ENCODE measurements around the gene SYT10.
"Not testable (repeated sequence)": the region's sequence is repeated elsewhere in the genome, so short reads cannot be mapped to it uniquely, and the experiment has no call there.

SYT10 gene, protein sequence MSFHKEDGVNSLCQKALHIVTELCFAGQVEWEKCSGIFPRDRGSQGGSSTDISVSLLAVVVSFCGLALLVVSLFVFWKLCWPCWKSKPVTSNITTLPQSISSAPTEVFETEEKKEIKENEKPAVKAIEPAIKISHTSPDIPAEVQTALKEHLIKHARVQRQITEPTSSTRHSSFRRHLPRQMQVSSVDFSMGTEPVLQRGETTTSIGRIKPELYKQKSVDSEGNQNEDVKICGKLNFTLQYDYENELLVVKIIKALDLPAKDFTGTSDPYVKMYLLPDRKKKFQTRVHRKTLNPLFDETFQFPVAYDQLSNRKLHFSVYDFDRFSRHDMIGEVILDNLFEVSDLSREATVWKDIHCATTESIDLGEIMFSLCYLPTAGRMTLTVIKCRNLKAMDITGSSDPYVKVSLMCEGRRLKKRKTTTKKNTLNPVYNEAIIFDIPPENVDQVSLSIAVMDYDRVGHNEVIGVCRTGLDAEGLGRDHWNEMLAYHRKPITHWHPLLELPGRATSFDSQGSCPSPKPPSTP

DNA sequence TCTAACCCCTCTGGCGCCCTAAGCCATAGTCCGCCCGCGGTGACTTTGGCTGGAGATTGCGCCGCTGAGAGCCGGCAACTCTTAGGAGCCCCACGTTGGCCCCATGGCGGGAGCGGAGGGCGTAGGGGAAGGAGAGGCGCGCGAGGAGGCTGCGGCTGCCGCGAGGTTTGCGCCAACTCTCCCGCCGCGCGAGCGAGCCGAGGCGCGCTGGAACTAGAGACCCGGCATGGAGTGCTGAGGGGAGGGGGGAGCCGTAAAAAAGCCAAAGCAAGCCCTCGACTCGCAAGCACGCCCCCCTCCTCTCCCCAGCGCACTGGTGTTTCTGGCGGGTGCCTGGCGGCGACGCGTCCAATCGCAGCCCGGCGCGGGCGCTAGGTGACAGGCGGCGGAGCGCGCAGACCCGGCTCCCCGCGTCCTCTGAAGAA, at the start of gene SYT10:
Gene SYT10, minus strand, starts transcription at position 233 of the 425 bp plus-strand sequence. CDS start 297 bp downstream, outside the sequence.
- DNase-seq (ENCODE audit: low read depth): no peak

DNA sequence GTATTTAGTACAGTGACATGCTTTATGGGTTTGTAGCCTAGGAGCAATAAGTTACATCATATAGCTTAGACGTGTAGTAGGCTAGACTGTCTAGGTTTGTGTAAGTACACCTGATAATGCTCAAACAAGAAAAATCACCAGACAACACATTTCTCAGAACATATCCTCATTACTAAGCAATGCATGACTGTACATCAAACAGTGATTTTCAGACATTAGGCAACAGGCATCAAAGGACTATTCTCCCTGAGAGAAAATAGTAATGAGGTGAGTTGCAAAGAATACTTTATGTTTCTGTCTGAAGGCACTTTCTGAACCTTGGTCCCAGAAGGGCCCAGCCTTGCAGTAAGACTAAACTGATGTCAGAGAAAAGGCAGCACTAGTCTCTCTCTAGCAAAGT, 48.4 kb upstream of the SYT10 start:
- no peak for DNase-seq (ENCODE audit: low read depth)

DNA sequence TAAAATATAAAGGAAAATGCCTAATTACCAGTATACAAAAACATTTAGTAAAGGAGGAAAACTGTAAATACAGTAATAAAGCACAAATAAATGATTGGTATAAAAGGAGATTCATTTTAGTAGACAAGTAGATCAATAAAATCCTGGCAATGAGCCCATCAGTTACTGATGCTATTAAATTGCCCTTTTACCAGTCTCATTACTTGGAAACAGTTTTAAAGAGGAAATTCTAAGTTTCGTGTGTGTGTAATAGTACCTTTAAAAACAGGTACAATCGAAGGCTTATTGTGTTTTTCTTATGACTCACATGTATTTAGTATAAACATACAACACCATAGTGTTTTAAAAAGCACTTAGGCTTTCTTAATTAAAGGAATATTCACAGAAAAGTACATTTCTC, 46.4 kb upstream of the SYT10 start:
- no peak for DNase-seq (ENCODE audit: low read depth)

DNA sequence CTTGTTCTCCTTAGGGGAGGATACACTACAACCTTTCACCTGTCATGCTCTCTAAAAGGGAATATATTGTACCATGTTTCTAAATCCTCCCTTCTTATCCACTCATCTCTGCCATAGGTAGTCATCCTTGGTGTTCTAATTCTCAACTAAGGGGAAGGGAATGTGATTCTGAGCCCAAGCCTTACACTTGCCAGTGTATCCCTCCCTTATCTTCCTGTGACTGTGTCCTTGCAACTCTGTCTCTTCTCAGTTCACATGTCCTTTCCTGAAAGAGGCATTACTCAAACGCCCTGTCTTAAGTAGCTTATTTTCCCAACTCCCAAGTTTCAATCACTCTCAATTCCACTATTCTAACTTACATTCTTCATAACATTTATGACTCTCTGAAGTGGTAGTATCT, 44.5 kb upstream of the SYT10 start:
- DNase-seq (ENCODE audit: low read depth): no peak

DNA sequence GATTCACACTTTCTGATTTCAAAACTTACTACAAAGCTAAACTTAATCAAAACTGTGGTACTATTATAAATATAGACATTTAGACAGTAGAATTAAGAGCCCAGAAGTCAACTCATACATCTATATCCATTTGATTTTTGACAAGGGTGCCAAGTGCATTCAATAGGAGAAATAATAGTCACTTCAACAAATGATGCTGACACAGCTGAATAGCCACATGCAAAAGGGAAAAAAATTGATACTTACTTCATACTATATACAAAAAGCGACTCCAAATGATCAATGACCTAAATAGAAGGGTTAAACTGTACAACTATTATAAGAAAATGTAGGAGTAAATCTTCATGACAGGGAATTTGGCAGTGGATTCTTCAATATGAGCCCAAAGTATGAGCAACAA, 40.7 kb upstream of the SYT10 start:
- no peak for DNase-seq (ENCODE audit: low read depth)

DNA sequence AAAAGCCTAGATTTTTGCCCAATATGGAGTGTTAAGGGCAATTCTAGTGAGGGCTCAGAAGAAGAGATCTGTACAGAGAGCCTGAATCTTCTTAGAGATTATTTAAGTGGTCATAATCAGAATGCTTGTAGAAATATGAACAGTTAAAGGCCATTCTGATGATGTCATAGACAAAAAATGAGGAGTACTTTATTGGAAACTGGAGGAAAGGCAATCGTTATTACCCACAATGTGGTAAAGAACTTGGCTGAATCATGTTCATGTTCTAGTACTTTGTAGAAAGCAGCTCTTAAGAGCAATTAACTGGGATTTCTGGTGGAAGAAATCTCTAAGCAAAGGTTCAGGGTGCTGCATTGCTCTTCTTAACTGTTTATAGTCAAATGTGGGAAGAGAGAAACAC, 36.4 kb upstream of the SYT10 start:
- DNase-seq (ENCODE audit: low read depth): peak; percentile 76

DNA sequence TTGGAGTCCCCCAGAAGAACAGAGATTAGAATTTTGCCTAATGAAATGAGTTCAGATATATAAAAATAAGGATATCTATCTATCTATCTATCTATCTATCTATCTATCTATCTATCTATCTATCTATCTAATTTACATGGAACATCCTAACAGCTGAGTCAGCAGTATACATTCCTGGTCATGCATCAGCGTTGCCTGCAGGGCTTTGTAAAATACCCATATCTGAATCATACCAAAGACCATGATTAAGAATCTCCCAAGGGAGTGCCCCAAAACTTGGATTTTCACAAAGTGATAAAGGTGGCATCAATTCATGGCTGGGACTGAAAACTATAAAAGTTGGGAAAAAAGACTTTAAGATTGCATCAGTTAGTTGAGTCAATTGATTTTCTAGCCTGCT, 32.7 kb upstream of the SYT10 start:
- peak; percentile 35 for DNase-seq (ENCODE audit: low read depth)

DNA sequence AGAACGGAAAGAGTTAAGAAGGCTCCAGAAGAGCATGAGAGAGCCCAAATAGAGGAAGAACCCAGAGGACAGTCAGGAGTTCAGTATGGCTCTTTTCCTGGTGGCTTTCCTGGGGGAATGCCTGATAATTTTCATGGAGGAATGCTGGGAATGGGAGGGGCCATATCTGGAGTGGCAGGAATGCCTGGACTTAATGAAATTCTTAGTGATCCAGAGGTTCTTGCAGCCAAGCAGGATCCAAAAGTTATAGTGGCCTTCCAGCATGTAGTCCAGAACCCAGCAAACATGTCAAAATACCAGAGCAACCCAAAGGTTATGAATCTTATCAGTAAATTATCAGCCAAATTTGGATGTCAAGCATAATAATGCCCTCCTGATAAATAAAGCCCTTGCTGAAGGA, 15.5 kb upstream of the SYT10 start:
- no peak for DNase-seq (ENCODE audit: low read depth)

DNA sequence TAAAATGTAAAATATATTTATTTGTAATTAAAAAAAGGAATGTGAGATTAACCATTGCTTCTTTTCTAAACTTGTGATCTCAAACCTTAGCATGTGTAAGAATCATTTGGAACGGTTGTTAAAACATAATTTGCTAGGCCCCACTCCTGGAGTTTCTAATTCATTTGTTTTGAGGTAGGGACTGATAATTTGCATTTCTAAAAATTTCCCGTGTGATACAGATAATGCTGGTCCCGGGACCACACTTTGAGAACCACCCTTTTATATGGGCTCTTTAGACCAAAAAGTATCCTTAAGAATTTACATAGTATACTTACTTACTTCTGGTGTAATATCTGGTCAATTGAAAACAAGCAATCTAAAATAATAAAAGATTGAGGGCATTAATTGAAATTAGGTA, 10.9 kb upstream of the SYT10 start:
- DNase-seq (ENCODE audit: low read depth): no peak

DNA sequence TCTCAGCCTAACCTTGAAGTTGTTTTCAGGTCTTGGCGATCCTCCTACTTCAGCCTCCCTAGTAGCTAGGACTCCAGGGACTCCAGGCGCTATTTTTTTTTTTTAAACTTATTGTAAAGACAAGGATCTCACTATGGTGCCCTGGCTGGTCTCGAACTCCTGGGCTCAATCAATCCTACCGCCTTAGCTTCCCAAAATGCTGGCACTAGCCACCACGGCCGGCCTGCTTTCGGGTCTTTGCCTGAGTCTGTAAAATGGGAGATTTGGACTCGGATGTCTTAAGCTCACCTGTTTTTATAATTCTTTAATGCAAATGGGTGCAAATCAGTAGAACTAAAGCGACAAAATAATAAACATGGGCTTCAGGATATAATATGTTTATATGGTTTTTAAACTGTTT, 858 bp upstream of the SYT10 start:
- no peak for DNase-seq (ENCODE audit: low read depth)

DNA sequence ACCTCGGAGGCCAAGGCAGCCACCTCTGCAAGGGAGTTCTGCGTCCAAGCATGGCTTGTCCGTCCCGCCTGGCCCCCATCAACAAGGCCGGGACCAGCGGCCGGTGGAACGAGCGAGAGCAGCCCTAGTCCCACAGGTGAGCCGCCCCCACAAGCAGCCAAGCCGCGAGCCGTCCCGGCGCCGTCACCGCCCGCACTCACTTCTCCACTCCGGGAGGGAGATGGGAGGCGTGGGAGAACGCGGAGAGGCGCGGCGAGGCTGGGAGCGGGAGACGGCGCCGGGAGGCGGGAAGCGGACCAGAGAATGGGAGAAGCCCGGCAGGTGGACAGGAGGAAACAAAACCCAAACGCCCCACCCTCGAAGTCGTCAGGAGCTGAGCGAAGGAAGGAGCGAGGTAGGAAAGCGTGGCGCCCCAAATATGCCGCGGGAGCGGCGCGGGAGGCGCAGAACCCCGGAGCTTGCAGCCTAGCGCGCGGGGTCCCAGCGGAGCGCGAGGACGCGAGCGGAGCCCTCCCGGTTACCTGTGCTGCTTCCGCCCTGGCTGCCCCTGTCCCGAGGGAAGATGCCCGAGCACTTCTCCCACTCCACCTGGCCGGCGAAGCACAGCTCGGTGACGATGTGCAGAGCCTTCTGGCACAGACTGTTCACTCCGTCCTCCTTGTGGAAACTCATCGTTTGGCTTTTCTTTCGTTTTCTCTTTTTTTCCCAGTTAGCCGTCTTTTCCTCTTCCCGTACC, 600 bp downstream of the SYT10 start:
- no peak for DNase-seq (ENCODE audit: low read depth)

DNA sequence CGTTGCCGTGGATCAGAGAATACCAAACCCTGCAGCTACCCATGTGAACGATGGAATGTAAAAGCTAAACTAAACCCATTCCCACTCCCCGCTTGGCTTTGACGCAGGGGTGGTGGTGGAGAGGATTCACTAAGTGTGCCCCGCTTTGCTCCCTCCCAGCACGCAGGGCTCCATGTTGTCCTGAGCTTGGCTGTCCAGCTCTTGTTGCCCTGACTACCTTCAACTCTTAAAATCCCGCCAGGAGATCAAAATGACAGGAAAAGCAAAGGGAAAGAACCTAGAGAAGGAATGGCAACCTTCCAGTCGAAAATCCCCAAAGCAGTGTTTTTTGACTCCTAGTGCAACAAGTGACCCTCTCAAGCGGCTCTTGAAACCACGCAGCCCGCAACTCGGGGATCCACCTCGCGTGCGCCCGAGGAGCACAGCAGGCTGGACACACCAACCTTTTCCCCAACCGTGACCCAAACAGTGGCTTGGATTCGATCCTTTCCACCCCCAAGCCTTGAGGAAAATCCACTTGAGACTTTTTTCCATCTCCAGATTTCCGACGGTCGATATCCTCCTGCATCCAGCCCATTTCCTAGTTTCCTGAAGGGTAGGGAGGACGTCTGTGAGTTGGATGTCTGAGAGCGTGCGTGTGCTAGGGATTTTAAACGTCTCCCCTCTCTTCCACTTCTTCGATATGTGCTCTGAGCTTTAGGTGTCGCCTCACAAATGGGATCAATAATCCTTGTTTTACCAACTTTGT, 1.4 kb downstream of the SYT10 start:
- no peak for DNase-seq (ENCODE audit: low read depth)

DNA sequence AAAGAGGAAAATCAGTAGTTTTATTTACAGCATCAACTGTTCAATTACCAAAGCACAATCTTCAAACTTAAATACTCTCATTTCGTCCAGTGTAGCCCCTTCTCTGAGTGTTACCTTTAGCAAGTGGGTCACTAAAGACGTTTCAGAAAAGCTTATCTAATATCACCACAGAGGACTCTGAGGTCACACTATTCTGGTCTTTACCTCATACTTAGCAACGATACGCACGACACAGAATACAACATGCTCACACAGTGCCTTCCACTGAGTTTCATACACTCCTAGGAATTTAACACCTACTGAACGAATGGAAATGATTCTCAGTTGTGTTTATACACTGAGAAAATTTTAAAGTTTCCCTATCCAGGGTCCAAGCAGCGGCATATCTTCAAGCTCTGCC, 2.0 kb downstream of the SYT10 start:
- DNase-seq (ENCODE audit: low read depth): no peak

DNA sequence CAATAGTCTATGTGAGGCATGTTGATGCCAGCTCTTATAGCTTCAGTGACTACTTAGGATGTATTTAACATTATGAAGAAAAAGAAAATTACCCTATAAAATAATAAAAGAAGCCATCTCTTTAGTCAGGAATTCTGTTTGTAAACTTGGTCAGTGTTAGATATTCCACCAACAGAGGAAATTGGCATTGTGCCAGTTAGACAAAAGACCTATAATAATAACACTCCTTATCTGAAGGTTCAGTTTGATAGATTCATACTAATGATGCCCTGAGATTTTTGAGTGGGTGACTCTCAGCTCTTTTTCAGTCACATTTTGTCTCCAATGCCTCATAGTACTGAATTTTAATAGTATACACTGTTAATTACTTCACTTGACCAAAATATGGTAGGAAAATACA, 6.6 kb downstream of the SYT10 start:
- no peak for DNase-seq (ENCODE audit: low read depth)

DNA sequence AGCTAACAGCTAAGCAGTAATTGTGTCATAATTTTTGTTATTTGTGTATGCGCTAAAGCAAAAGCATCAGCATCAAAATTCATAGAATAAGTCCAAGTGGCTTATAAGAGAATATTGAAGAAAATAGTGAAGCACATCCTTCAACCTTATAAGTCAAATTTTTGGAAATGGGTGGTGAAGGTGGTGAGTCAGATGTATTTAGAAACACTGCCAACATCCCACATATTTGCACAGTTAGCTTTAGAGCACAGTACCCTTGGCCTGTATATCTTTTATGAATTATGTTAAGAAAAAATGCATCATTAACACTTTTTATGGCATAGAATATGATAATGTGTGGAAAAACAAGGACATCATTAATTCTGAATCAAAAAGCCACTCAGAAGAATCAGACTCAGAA, 8.0 kb downstream of the SYT10 start:
- DNase-seq (ENCODE audit: low read depth): peak; percentile 59

DNA sequence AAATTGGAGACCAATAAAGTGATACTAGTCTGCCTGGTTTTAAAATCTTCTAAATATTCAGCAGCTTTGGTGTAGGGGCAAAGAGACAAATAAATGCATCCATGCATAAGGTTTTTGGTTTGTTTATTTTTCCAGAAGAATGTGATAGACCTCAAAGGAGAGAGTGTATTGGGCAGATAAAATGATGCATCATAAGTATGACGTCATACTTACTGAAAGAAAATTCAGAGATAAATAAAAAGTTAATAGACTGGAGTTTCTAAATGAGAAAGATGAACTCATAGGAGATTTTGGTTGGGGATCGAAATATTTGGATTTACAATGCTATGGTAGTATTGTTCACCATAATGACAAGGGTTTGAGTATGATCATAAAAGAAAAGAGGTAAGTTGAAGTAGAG, 10.2 kb downstream of the SYT10 start:
- DNase-seq (ENCODE audit: low read depth): no peak

DNA sequence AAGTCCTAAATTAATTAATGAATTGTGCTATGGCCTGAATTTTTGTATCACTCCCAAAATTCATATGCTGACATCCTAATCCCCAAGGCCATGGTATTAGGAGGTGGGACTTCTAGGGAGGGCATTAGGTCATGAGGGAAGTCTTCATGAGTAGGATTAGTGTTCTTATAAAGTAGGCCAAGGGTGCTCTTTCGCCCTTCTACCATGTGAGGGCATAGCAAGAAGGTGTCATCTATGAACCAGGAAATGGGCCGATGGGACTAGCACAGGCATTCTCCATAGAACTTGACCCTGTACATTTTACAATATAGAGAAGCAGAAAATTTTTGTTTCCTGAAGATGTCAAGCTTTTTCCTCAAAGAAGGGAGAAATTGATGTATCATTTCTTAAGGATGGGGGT, 12.5 kb downstream of the SYT10 start:
- peak; percentile 53 for DNase-seq (ENCODE audit: low read depth)

DNA sequence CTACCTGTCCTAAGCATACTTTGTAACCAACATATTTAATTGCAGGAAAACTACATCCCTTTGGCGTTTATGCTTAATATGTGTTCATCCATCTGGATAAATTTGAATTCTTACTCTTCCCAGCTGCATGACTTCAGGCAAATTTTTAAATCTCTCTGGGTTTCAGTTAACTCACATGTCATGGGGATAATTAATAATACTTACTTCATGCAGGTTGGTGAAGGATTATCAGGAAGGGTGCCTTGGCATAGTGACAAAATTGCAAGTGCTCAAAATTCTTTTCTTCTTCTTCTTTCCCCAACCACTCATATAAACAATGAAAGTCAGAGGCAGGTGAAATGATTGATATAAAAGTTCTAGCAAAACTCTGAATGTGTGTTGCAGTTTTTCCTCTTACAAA, 15.9 kb downstream of the SYT10 start:
- DNase-seq (ENCODE audit: low read depth): no peak

DNA sequence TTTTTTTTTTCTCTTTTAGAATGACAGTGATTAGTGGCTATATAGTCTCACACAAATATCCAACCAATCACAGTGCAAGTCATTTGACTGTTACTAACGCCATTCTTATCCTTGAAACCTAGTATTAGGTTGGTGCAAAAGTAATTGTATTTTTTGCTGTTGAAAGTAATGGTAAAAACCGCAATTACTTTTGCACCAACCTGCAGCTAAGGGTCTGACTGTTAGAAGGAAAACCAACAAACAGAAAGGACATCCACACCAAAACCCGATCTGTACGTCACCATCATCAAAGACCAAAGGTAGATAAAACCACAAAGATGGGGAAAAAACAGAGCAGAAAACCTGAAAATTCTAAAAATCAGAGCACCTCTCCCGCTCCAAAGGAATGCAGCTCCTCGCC, 27.2 kb downstream of the SYT10 start:
- not testable (repeated sequence) for DNase-seq (ENCODE audit: low read depth)

DNA sequence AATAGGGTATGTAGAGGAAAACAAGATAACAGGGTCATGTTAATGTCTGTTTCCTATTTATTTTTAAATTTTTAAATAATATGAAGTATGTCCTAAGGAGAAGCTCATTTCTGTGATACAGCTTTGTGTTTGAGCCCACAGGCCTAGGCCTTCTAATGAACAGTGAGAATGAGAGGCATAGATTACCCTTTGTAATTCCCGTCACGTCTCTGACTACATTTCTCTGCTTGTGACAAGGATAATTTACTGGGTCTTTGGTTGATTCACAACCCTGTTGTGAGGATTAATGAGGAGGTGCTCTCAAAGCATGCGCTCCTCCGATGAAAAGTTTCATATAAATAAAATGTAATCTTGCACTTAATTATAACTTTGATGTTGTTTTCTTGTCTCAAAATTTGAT, 56.1 kb downstream of the SYT10 start:
- DNase-seq (ENCODE audit: low read depth): no peak

DNA sequence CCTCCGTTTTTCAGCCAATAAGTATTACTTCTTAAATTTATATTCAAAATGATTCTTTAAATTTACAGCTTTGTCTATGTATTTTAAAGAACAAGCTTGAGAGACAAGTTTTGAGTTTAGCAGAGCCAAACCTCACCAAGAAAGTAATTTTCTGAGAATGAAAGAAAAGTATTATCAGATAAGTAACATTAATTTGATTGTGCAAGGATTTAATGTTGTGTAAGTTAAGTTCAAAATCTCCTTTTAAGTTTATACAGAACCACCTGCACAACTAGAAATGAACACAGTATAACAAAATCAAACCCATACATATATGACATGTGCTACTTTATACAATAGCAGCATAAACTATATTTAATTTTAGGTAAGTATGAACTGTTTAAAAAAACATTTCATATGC, 63.5 kb downstream of the SYT10 start:
- DNase-seq (ENCODE audit: low read depth): no peak

DNA sequence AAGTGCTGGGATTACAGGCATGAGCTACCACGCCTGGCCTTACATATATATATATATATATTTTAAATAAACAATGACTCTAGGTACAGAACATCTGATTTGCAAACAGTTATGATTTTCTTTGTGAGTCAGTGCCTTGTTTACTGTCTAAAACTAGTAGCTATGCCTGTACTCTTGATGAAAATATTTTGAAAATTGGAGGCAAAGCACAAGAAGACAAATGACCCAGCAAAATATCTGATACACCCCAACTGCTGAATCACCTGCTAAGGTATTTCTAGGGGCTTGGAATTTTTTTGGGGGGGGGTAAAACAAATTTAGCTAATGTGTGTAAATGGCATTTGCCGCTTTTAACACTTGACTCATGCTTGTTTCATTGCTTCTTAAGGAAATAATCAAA, 69.3 kb downstream of the SYT10 start:
- DNase-seq (ENCODE audit: low read depth): no peak

DNA sequence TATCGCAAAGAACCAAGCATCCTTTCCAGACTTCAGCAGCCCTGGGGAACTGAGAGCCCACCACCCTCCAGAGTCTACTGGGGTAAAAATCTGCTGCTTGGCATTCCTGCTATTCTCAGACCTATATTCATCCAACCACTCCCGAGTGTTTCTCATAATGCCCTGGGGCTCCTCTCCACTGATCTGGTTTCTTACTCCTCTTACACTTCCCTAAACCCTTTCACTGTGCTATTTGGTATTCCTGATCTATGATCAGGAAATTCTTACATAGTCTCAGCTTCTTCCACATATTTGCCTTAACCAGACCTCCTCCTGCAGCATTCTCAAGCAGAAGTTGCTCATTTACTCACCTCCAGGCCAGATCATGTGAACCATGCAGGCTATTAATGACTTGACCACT, 82.4 kb downstream of the SYT10 start:
- no peak for DNase-seq (ENCODE audit: low read depth)
